Endothelial cell of umbilical vein (primary cell): Measurements from ENCODE around the gene DUSP2. TPM values are rescaled to one million over a fixed set of nuclear protein-coding genes. Genes with fewer than 3 reads are reported as not detected.

Experiments
- BruUV-seq: library from RNA; stranded (reverse); fragments of 400-500 nt; replicated peaks from 2 replicates; lab custom pipeline; 2021; lab: Mats Ljungman, UMichigan
- CTCF ChIA-PET: fragments of 300-600, 350-600 bp; sonication (Branson Sonifier 250); formaldehyde crosslinking; loops from one replicate; lab custom pipeline; 2021; ENCODE audit warnings: antibody characterized with exemption, inconsistent platforms; lab: Charles Lee
- POLR2A ChIA-PET: fragments of 300-600, 350-600 bp; sonication (Branson Sonifier 250); formaldehyde crosslinking; loops from one replicate; lab custom pipeline; 2021; ENCODE audit warnings: antibody characterized with exemption, inconsistent platforms; lab: Charles Lee
- DNase-seq: peaks from one replicate; pipeline ENCODE4 v3.0.0-alpha.2; 2011; ENCODE audit warnings: low read depth, low spot score
- FAIRE-seq: peaks from 2 replicates; lab custom pipeline; 2011; peaks lifted over from hg19 to GRCh38; lab: Jason Lieb, UNC
- H2AFZ ChIP-seq: 2 replicates; pipeline ENCODE4 v1.6.0; 2012; ENCODE audit warnings: low read depth, low read length, control low read depth, inconsistent platforms
- H3K27ac ChIP-seq: 2 replicates; pipeline ENCODE4 v1.5.1; 2011; ENCODE audit warnings: low read depth, mild to moderate bottlenecking, control low read depth, low read length, moderate library complexity; ENCODE audit not compliant: insufficient read depth
- H3K27me3 ChIP-seq, 2 experiments: 2 replicates each; pipeline versions ENCODE4 v1.6.0 to v1.6.1; 2011; ENCODE audit warnings: low read length in 2 of 2, mixed read lengths in 1 of 2; ENCODE audit not compliant: control insufficient read depth in 2 of 2, insufficient read depth in 2 of 2
- H3K36me3 ChIP-seq, 2 experiments: 2 replicates in 1 of 2; 3 replicates in 1 of 2; pipeline ENCODE4 v1.5.1; 2011; ENCODE audit warnings: low read length in 2 of 2, mild to moderate bottlenecking in 1 of 2, moderate library complexity in 1 of 2; ENCODE audit not compliant: control insufficient read depth in 2 of 2, insufficient read depth in 2 of 2; ENCODE audit errors: extremely low read depth in 1 of 2
- H3K4me1 ChIP-seq: 3 replicates; pipeline ENCODE4 v1.5.1; 2011; ENCODE audit warnings: mild to moderate bottlenecking, low read length; ENCODE audit not compliant: control insufficient read depth, insufficient read depth; ENCODE audit errors: extremely low read depth
- H3K4me2 ChIP-seq: 2 replicates; pipeline ENCODE4 v1.6.1; 2011; ENCODE audit warnings: low read length, control low read depth, mixed read lengths; ENCODE audit not compliant: insufficient read depth
- H3K4me3 ChIP-seq, 3 experiments: fragments of 200-600 bp in 1 of 3; sonication (generic), shearing (Covaris generic) in 1 of 3; replicated peaks in 1 of 3; 2 replicates each; pipeline ENCODE4 v1.5.1; 2011 to 2016; ENCODE audit warnings: control low read depth in 3 of 3, low read length in 3 of 3, mild to moderate bottlenecking in 2 of 3, inconsistent platforms in 1 of 3, low read depth in 1 of 3, moderate library complexity in 1 of 3; ENCODE audit not compliant: insufficient read depth in 1 of 3
- H3K79me2 ChIP-seq: 2 replicates; pipeline ENCODE4 v1.6.0; 2012; ENCODE audit warnings: low read length, inconsistent platforms; ENCODE audit not compliant: control insufficient read depth, insufficient read depth
- H3K9ac ChIP-seq: replicated peaks from 2 replicates; pipeline ENCODE3; 2011; ENCODE audit warnings: low read length, control low read depth; ENCODE audit not compliant: insufficient read depth; ENCODE audit errors: extremely low read depth
- H3K9me1 ChIP-seq: replicated peaks from 3 replicates; pipeline ENCODE4 v1.6.0; 2011; ENCODE audit warnings: mild to moderate bottlenecking, low read length; ENCODE audit not compliant: control insufficient read depth, insufficient read depth; ENCODE audit errors: extremely low read depth
- H3K9me3 ChIP-seq: replicated peaks from 2 replicates; pipeline ENCODE4 v1.5.1; 2012; ENCODE audit warnings: low read length, inconsistent platforms; ENCODE audit not compliant: control insufficient read depth, insufficient read depth
- H4K20me1 ChIP-seq: replicated peaks from 2 replicates; pipeline ENCODE3; 2011; ENCODE audit warnings: mild to moderate bottlenecking, low read length; ENCODE audit not compliant: control insufficient read depth, insufficient read depth; ENCODE audit errors: extremely low read depth
- CTCF ChIP-seq, 2 donors: IDR thresholded peaks; 1 replicate in 1 of 2; 2 replicates in 1 of 2; pipeline ENCODE4 v1.5.1; 2011; ENCODE audit warnings: low read length in 2 of 2, mild to moderate bottlenecking in 2 of 2, moderate library complexity in 2 of 2, control low read depth in 1 of 2, inconsistent platforms in 1 of 2, low read depth in 1 of 2; ENCODE audit not compliant: insufficient read depth in 1 of 2; ENCODE audit errors: extremely low read depth in 1 of 2
- EZH2 ChIP-seq: IDR thresholded peaks from 2 replicates; pipeline ENCODE4 v1.6.1; 2012; ENCODE audit warnings: borderline replicate concordance, low read depth, mild to moderate bottlenecking, moderate library complexity, low read length, inconsistent platforms; ENCODE audit not compliant: severe bottlenecking
- FOS ChIP-seq: IDR thresholded peaks from 2 replicates; pipeline ENCODE4 v1.6.1; 2011; ENCODE audit warnings: mild to moderate bottlenecking, low read length, moderate library complexity, borderline replicate concordance; ENCODE audit not compliant: insufficient read depth
- GATA2 ChIP-seq: IDR thresholded peaks from 2 replicates; pipeline ENCODE4 v1.7.0; 2011; ENCODE audit warnings: low read depth, mild to moderate bottlenecking, moderate library complexity, mixed read lengths, low read length; ENCODE audit not compliant: insufficient read length, insufficient read depth
- JUN ChIP-seq: IDR thresholded peaks from 2 replicates; pipeline ENCODE4 v1.6.1; 2011; ENCODE audit warnings: borderline replicate concordance, low read depth; ENCODE audit not compliant: insufficient read length, insufficient read depth
- MYC ChIP-seq: IDR thresholded peaks from one replicate; pipeline ENCODE4 v1.6.1; 2011; ENCODE audit warnings: mild to moderate bottlenecking, low read depth, low read length
- POLR2A ChIP-seq: IDR thresholded peaks from 2 replicates; pipeline ENCODE4 v1.6.1; 2012; ENCODE audit warnings: low read depth, mild to moderate bottlenecking, control low read depth, low read length
- POLR2AphosphoS5 ChIP-seq: IDR thresholded peaks from 2 replicates; pipeline ENCODE4 v1.6.1; 2012; ENCODE audit warnings: low read depth, mild to moderate bottlenecking, control low read depth, low read length, moderate library complexity; ENCODE audit not compliant: insufficient read depth
- dilution Hi-C: fragments of 300-500 bp; cut with MboI; formaldehyde crosslinking; loops from one replicate; pipeline ENCODE4 v1.15.0; 2019; ENCODE audit warnings: low sequenced_read_pairs; ENCODE audit not compliant: extremely low pct_ligation_motif_present
- intact Hi-C: fragments of 100-400 bp; cut with micrococcal nuclease; formaldehyde crosslinking; loops from one replicate; pipeline ENCODE4 v1.10.0; 2022
- polyA plus RNA-seq, 4 experiments: library from polyadenylated mRNA; depleted of rRNA in 3 of 4; stranded (reverse) in 3 of 4; unstranded in 1 of 4; fragments of >200 nt; gene quantifications; 2 replicates each; pipeline versions ENCODE4 v1.2.1 to v1.2.3, GENCODE V29; 2011 to 2012; ENCODE audit warnings: missing spikeins in 1 of 4
- total RNA-seq: library from RNA; stranded (reverse); gene quantifications from 2 replicates; pipeline ENCODE4 v1.2.3, GENCODE V29; 2021
- TF ChIP-seq, protein P1 (sequence below): IDR thresholded peaks from 2 replicates; pipeline ENCODE4 v1.6.1; 2011; ENCODE audit not compliant: insufficient read depth, insufficient read length

DUSP2 gene
- total and polyA plus RNA-seq, 2 donors (not counting 3 experiments of a cell fraction or from before 2014, with no cell fraction given) = 0.33 TPM

- Histone ChIP-seq H3K9ac (no peak overlapping the region), H3K79me2 (no peaks in the 10 kb centered on the region), H3K36me3 (no peaks in the 10 kb centered on the region), H3K9me3 (no peaks in the 10 kb centered on the region), H3K4me3 (no peak overlapping the region), H3K27ac (no peak overlapping the region), H3K4me2 (no peak overlapping the region), H4K20me1 (no peaks in the 10 kb centered on the region), H3K4me1 (no peaks in the 10 kb centered on the region), H2AFZ (no peak overlapping the region), H3K27me3 (peaks cover 7% of the 10 kb centered on the region in 2 experiments), H3K9me1 (no peaks in the 10 kb centered on the region)
- POLR2A ChIA-PET = no interaction called here
- no peak for TF ChIP-seq CTCF (IDR thresholded peaks at IDR 0.05; ENCODE audit: extremely low read depth in 1 of 2, insufficient read depth in 1 of 2, low read depth in 1 of 2, low read length in 2 of 2)
- no peak for TF ChIP-seq POLR2A
- no peak for TF ChIP-seq POLR2AphosphoS5
- TF ChIP-seq, protein P1, sequence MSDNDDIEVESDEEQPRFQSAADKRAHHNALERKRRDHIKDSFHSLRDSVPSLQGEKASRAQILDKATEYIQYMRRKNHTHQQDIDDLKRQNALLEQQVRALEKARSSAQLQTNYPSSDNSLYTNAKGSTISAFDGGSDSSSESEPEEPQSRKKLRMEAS = no peak
- TF ChIP-seq MYC = no peak
- no peak for TF ChIP-seq JUN
- TF ChIP-seq GATA2 = no peak
- TF ChIP-seq FOS = no peak
- no peak for TF ChIP-seq EZH2
- BruUV-seq = no TSS peak
- CTCF ChIA-PET = no interaction called here
- FAIRE-seq (no peak), DNase-seq (no peak)
- dilution Hi-C loops (no loop called here), intact Hi-C loops (no loop called here)
These were observed 30.7 kb downstream of the DUSP2 start for GRCh38 chr2:96114546-96114902.
